GM12891 (cell line): Measurements from ENCODE around the gene PRLH.

Source experiments
- PAX5 ChIP-seq: IDR thresholded peaks from 2 replicates; pipeline ENCODE4 v1.6.1; 2011; ENCODE audit warnings: low read length, moderate library complexity, mild to moderate bottlenecking; ENCODE audit not compliant: insufficient read depth, severe bottlenecking
- POLR2A ChIP-seq: IDR thresholded peaks from 2 replicates; pipeline ENCODE4 v1.6.1; 2011; ENCODE audit warnings: low read depth, low read length, control low read depth
- POLR2AphosphoS5 ChIP-seq: IDR thresholded peaks from 2 replicates; pipeline ENCODE4 v1.6.1; 2011; ENCODE audit warnings: low read depth, low read length, control low read depth

DNA sequence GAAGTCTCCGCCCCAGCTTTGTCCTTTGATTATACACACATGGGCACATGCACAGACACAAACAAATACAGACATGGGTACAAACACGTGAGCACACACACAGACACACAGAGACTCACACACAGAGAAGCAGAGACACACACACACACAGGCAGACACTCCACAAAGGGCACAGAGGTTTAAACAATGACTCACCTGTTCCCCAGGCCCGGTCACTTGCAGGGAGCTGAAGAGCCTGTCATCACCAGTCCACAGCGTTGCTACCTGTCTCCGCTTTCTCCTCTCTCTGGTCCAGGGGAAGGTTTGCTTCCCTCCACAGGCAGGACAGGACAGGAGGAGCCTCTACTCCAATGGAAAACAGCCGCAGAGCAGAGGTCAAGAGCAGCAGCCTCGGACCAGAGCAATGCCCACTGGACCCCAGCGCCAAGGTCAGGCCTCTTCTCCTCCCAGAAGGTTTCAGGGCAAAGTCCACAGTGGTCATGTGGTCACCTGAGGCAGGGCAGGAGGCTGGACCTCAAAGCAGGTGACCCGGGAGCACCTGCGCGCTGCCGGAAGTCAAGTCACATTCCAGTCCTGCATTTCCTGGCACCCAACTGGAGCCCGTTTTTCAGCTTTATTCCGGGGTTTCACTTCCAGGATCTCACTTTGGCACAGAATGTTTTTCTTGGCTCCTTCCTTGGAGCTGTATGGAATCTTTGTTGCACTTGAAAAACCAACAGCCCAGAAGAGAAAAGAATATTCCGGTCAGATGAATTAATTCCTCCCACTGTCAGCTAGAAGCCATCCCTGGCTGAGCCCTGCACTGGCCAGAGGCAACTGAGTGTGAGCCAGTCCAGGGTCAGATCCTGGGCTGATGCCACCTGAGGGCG lies 24.1 kb downstream of the PRLH start, which contains the start of gene RAB17:
- TF ChIP-seq POLR2AphosphoS5 (no peak), POLR2A (no peak), PAX5 (no peak)
